A673 (cell line): ENCODE measurements around the gene ZBTB39. TPM values are rescaled to one million over a fixed set of nuclear protein-coding genes. Genes with fewer than 3 reads are reported as not detected.

Experiments
- BruUV-seq: library from RNA; stranded (reverse); fragments of 400-500 nt; replicated peaks from 2 replicates; lab custom pipeline; 2021; lab: Mats Ljungman, UMichigan
- CTCF ChIA-PET: fragments of 300-600 bp; sonication (Branson Sonifier 250); formaldehyde crosslinking; loops from one replicate; lab custom pipeline; 2022; ENCODE audit warnings: antibody characterized with exemption; lab: Charles Lee
- POLR2A ChIA-PET: fragments of 300-600 bp; sonication (Branson Sonifier 250); formaldehyde crosslinking; loops from one replicate; lab custom pipeline; 2022; ENCODE audit warnings: antibody characterized with exemption; ENCODE audit not compliant: low non-redundant PET; lab: Charles Lee
- DNase-seq: peaks from one replicate; pipeline ENCODE4 v3.0.0-alpha.2; 2015; ENCODE audit warnings: low spot score
- H3K27ac ChIP-seq: fragments of 200-600 bp; sonication (generic); 2 replicates; pipeline ENCODE4 v1.5.1; 2016; ENCODE audit warnings: mixed run types, low read depth, mild to moderate bottlenecking, mixed read lengths, antibody characterized with exemption, low read length; ENCODE audit not compliant: poor library complexity, severe bottlenecking
- H3K27me3 ChIP-seq: fragments of 200-600 bp; sonication (generic); replicated peaks from 2 replicates; pipeline ENCODE4 v1.6.1; 2017; ENCODE audit warnings: mixed run types, low read depth, mild to moderate bottlenecking, mixed read lengths, antibody characterized with exemption, low read length; ENCODE audit not compliant: insufficient read depth, poor library complexity
- H3K36me3 ChIP-seq: fragments of 200-600 bp; sonication (generic); 2 replicates; pipeline ENCODE4 v1.6.1; 2016; ENCODE audit warnings: mixed run types, mild to moderate bottlenecking, mixed read lengths, antibody characterized with exemption, low read length; ENCODE audit not compliant: insufficient read depth, poor library complexity, severe bottlenecking
- H3K4me1 ChIP-seq: fragments of 200-600 bp; sonication (generic); 2 replicates; pipeline ENCODE4 v1.6.1; 2017; ENCODE audit warnings: mixed run types, mild to moderate bottlenecking, mixed read lengths, antibody characterized with exemption, low read length; ENCODE audit not compliant: insufficient read depth, poor library complexity, severe bottlenecking
- H3K4me3 ChIP-seq: fragments of 200-600 bp; sonication (generic); 2 replicates; pipeline ENCODE4 v1.5.1; 2016; ENCODE audit warnings: low read depth, mixed run types, mild to moderate bottlenecking, mixed read lengths, low read length; ENCODE audit not compliant: poor library complexity, severe bottlenecking
- H3K9me3 ChIP-seq: fragments of 200-600 bp; sonication (generic); 2 replicates; pipeline ENCODE4 v1.6.1; 2016; ENCODE audit warnings: mixed run types, low read depth, mild to moderate bottlenecking, mixed read lengths, antibody characterized with exemption, low read length; ENCODE audit not compliant: poor library complexity, severe bottlenecking
- CTCF ChIP-seq: fragments of 300-800, 200-600 bp; sonication (generic); conservative IDR thresholded peaks from 2 replicates; pipeline ENCODE4 v1.5.1; 2017; ENCODE audit warnings: low read depth, mild to moderate bottlenecking, antibody characterized with exemption, low read length, moderate library complexity, mixed read lengths
- EZH2 ChIP-seq: fragments of 200-600 bp; sonication (generic); IDR thresholded peaks from 2 replicates; pipeline ENCODE4 v1.6.1; 2017; ENCODE audit warnings: borderline replicate concordance, low read depth, mild to moderate bottlenecking, mixed read lengths, antibody characterized with exemption, low read length; ENCODE audit not compliant: poor library complexity, severe bottlenecking
- intact Hi-C: fragments of 100-400 bp; cut with micrococcal nuclease; formaldehyde crosslinking; loops from one replicate; pipeline ENCODE4 v1.10.0; 2022; ENCODE audit not compliant: unreplicated experiment
- total RNA-seq: library from RNA; stranded (reverse); gene quantifications from 2 replicates; pipeline ENCODE4 v1.2.3, GENCODE V29; 2021

ZBTB39 gene
- total RNA-seq, 1 experiment from 2014 or later, result 18.2 TPM

- CTCF ChIA-PET, result no interaction called here
- H3K27ac ChIP-seq, result no peak overlapping the region
- H3K27me3 ChIP-seq, result no peaks in the 10 kb centered on the region
- POLR2A ChIA-PET, result no interaction called here
- intact Hi-C loops, result no loop called here
- H3K36me3 ChIP-seq, result no peaks in the 10 kb centered on the region
- H3K4me3 ChIP-seq, result no peak overlapping the region
- peaks cover 6% of the 10 kb centered on the region for H3K9me3 ChIP-seq
- DNase-seq, result no peak
- no peaks in the 10 kb centered on the region for H3K4me1 ChIP-seq
- no TSS peak for BruUV-seq
- TF ChIP-seq EZH2 (no peak), CTCF (no peak)
Observed at GRCh38 chr12:56954958-56955355, 51.4 kb downstream of the ZBTB39 start.

GRCh38 chr12:56954057-56954957 is 52.0 kb downstream of the ZBTB39 start:
- DNase-seq, result no peak
- CTCF ChIA-PET, result no interaction called here
- H3K9me3 ChIP-seq, result peaks cover 6% of the 10 kb centered on the region
- intact Hi-C loops, result no loop called here
- no peaks in the 10 kb centered on the region for H3K36me3 ChIP-seq
- H3K4me1 ChIP-seq, result no peaks in the 10 kb centered on the region
- POLR2A ChIA-PET, result no interaction called here
- no TSS peak for BruUV-seq
- no peak overlapping the region for H3K4me3 ChIP-seq
- no peak overlapping the region for H3K27ac ChIP-seq
- H3K27me3 ChIP-seq, result no peaks in the 10 kb centered on the region
- TF ChIP-seq EZH2 (no peak), CTCF (no peak)

- CTCF ChIA-PET, result no interaction called here
- Histone ChIP-seq H3K36me3 (no peaks in the 10 kb centered on the region), H3K27me3 (no peaks in the 10 kb centered on the region), H3K4me1 (no peaks in the 10 kb centered on the region), H3K9me3 (peaks cover 3% of the 10 kb centered on the region), H3K4me3 (no peak overlapping the region), H3K27ac (no peak overlapping the region)
- intact Hi-C loops, result no loop called here
- TF ChIP-seq CTCF, result no peak
- TF ChIP-seq EZH2, result no peak
- BruUV-seq, result no TSS peak
- DNase-seq, result no peak
- POLR2A ChIA-PET, result no interaction called here
Observed at GRCh38 chr12:56953314-56953713, 53.0 kb downstream of the ZBTB39 start.
